HG03159 (cell line): ENCODE data around the gene APOC1.
"Not testable (repeated sequence)": the region's sequence is repeated elsewhere in the genome, so short reads cannot be mapped to it uniquely, and the experiment has no call there.

Experiments used
- ATAC-seq: cut with Tn5 transposase; IDR thresholded peaks from one replicate; pipeline ENCODE4 v1.9.1; 2021; ENCODE audit warnings: mild to moderate bottlenecking, moderate library complexity; ENCODE audit not compliant: unreplicated experiment

Gene APOC1

DNA sequence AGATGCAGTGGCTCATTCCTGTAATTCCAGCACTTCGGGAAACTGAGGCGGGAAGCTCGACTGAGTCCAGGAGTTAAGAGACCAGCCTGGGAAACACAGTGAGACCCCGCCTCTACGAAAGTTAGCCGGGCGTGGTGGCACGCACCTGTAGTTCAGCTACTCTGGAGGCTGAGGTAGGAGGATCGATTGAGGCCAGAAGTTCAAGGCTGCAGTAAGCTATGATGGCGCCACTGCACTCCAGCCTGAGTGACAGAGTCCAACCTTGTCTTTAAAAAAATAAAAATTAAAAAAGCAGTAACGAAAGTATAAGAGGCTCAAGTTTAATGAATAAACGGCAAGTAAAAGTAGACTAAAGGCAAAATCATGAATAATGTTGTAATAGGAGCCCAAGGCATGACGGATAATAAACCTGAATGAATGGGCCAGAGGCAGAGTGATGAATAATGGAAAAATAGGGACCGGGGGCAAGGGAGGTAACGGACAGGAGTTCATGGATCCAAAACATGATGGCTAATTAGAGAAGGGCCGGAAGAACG is 24.5 kb upstream of the APOC1 start:
- no peak for ATAC-seq

DNA sequence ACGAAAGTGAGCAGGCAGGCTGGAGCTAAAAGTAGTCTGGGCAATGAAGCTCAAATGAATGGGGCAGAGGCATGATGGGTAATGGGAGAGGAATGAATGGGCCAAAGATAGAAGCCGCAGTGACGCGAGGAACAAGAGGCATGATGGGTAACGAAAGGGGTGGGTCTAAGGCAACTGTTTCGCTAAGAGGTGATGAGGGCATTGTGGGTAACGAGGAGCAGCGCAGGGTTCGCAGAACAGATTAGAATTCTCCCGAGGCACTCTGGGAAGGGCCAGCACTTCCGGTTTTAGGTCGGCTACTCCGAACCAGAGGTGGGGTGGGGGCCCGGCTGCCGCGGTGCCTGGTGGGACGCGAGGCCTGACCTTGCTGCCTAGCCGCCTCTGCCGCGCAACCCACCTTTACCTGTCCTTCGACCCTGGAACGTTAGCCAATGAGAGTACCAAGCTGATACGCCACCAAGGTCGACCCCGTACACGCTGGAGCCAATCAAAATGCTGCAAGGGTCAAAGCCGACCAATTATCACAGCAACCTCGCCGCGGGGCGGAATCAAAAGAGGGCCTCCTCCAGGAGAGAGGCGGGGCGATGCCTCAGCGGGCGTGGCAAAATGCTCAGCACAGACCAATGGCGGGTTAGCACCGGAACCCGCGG is 23.9 kb upstream of the APOC1 start:
- ATAC-seq: peak; percentile 77

DNA sequence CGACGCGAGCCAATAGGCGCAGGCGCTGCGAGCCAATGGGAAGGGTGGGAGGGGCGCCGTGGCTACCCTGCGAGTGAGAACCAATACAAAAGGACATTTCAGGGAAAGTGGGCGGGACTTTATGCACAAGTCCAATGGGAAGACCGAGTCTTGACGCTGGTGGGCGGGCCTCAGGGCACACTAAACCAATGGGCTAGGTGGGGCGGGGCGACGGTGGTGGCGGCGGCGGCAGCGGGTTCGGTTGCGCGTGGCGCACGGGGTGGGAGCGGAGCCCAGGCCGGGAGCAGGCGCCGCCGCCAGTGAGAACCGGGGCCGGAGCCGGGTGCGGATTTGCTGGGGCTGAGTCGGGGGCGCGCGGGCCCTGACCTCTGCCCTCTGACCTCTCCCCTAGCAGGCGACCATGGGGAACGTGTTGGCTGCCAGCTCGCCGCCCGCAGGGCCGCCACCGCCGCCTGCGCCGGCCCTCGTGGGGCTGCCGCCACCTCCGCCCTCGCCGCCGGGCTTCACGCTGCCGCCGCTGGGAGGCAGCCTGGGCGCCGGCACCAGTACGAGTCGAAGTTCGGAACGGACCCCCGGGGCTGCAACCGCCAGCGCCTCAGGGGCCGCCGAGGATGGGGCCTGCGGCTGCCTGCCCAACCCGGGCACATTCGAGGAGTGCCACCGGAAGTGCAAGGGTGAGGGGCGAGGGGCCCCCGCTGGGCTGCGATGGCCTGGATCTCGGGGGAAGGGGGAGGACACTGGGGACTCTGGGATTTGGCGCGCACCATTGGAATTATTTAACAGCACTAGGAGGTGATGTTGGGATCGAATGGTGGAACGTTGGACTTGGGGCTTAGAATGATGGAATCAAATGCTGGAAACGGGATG is 23.2 kb upstream of the APOC1 start, which contains the start of gene TOMM40:
Gene TOMM40, plus strand, starts transcription at position 239 of the 867 bp plus-strand sequence. Its CDS starts 162 bp downstream, at position 401.
- ATAC-seq: peak; percentile 56

DNA sequence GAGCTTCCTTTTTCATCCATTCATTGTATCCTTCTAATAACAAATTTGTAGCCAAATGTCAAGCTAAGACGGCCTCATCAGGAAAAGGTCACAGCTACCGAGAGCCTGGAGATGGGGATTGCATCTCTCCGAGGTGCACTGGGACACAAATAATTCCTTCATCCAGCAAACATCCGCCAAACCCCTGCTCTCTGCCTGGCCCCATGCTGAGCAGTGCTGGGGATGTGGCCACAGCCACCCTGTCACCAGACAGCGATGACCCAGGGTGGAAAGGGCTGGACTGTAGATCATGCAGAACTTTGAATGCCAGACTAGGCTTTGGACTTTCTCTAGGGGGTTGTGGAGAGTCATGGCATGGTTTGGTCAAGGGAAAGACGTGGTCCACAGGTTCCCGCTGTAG is 21.5 kb upstream of the APOC1 start:
- no peak for ATAC-seq

DNA sequence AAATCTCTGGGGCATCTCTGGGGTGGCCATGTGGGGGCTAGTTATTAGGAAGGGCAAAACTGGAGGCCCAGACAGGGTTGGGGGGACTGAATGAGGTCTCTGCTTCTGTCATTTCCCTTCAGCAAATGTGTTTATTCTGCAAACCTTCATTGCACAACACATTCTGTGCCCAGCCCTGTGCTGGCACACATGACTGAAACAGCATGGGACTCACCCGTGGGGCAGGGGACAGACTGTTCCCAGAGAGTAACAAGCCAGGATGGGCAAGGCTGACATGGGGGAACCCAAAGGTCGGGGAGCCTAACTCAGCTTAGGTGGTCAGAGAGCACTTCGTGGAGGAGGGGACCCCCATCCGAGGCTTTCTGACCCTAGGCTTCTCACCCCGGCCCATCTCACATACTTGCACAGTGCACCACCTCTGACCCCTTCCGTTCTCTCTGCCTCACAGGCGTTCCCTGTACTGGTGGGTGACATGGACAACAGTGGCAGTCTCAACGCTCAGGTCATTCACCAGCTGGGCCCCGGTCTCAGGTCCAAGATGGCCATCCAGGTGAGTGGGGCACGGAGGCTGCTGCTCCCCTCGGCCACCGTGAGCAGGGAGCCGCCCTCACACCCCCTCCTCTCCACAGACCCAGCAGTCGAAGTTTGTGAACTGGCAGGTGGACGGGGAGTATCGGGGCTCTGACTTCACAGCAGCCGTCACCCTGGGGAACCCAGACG is 20.9 kb upstream of the APOC1 start:
- ATAC-seq: no peak

DNA sequence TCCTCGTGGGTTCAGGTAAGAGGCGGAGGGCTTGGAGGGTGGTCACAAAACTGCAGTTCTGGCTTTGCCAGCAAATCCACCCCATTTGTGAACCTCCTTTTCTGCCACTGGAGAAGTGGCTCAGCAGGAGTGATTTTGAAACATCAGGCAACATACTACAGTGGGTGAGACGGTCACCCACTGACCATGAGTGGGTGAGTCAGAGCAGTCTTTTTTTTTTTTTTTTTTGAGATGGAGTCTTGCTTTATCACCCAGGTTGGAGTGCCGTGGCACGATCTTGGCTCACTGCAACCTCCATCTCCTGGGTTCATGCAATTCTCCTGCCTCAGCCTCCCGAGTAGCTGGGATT is 20.4 kb upstream of the APOC1 start:
- ATAC-seq: no peak

GRCh38 chr19:44894946-44895345 is 19.5 kb upstream of the APOC1 start:
- ATAC-seq: no peak

- ATAC-seq: no peak
Measured at GRCh38 chr19:44897835-44898234, 16.6 kb upstream of the APOC1 start.

- ATAC-seq: no peak
Measured at GRCh38 chr19:44900328-44901244, 13.8 kb upstream of the APOC1 start.

- no peak for ATAC-seq
Measured at GRCh38 chr19:44903216-44903601, 11.2 kb upstream of the APOC1 start.

DNA sequence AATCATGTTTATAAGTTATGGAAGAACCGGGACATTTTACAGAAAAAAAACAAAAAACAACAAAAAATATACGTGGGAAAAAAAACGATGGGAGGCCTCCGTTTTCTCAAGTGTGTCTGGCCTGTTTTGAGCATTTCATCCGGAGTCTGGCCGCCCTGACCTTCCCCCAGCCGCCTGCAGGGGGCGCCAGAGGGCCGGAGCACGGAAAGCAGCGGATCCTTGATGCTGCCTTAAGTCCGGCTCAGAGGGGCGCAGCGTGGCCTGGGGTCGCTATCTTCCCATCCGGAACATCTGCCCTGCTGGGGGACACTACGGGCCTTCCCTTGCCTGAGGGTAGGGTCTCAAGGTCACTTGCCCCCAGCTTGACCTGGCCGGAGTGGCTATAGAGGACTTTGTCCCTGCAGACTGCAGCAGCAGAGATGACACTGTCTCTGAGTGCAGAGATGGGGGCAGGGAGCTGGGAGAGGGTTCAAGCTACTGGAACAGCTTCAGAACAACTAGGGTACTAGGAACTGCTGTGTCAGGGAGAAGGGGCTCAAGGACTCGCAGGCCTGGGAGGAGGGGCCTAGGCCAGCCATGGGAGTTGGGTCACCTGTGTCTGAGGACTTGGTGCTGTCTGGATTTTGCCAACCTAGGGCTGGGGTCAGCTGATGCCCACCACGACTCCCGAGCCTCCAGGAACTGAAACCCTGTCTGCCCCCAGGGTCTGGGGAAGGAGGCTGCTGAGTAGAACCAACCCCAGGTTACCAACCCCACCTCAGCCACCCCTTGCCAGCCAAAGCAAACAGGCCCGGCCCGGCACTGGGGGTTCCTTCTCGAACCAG is 10.6 kb upstream of the APOC1 start:
- no peak for ATAC-seq

GRCh38 chr19:44904426-44904994 is 9.9 kb upstream of the APOC1 start:
- no peak for ATAC-seq

DNA sequence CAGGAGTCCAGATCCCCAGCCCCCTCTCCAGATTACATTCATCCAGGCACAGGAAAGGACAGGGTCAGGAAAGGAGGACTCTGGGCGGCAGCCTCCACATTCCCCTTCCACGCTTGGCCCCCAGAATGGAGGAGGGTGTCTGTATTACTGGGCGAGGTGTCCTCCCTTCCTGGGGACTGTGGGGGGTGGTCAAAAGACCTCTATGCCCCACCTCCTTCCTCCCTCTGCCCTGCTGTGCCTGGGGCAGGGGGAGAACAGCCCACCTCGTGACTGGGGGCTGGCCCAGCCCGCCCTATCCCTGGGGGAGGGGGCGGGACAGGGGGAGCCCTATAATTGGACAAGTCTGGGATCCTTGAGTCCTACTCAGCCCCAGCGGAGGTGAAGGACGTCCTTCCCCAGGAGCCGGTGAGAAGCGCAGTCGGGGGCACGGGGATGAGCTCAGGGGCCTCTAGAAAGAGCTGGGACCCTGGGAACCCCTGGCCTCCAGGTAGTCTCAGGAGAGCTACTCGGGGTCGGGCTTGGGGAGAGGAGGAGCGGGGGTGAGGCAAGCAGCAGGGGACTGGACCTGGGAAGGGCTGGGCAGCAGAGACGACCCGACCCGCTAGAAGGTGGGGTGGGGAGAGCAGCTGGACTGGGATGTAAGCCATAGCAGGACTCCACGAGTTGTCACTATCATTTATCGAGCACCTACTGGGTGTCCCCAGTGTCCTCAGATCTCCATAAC is 8.8 kb upstream of the APOC1 start, which contains the start of gene APOE:
Gene APOE, plus strand, starts transcription at position 360 of the 724 bp plus-strand sequence. CDS start 829 bp downstream, outside the sequence.
- no peak for ATAC-seq

GRCh38 chr19:44907613-44908012 is 6.8 kb upstream of the APOC1 start:
- ATAC-seq: no peak

- no peak for ATAC-seq
Measured at GRCh38 chr19:44908074-44908835, 6.2 kb upstream of the APOC1 start.

DNA sequence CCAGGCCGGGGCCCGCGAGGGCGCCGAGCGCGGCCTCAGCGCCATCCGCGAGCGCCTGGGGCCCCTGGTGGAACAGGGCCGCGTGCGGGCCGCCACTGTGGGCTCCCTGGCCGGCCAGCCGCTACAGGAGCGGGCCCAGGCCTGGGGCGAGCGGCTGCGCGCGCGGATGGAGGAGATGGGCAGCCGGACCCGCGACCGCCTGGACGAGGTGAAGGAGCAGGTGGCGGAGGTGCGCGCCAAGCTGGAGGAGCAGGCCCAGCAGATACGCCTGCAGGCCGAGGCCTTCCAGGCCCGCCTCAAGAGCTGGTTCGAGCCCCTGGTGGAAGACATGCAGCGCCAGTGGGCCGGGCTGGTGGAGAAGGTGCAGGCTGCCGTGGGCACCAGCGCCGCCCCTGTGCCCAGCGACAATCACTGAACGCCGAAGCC is 5.6 kb upstream of the APOC1 start:
- ATAC-seq: no peak

DNA sequence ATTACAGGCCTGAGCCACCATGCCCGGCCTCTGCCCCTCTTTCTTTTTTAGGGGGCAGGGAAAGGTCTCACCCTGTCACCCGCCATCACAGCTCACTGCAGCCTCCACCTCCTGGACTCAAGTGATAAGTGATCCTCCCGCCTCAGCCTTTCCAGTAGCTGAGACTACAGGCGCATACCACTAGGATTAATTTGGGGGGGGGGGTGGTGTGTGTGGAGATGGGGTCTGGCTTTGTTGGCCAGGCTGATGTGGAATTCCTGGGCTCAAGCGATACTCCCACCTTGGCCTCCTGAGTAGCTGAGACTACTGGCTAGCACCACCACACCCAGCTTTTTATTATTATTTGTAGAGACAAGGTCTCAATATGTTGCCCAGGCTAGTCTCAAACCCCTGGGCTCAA is 4.6 kb upstream of the APOC1 start:
- ATAC-seq: no peak

- ATAC-seq: not testable (repeated sequence)
Measured at GRCh38 chr19:44911896-44912295, 2.5 kb upstream of the APOC1 start.
